Hepatocyte (in vitro differentiated cells): ENCODE data around the gene UBA5. TPM values are rescaled to one million over a fixed set of nuclear protein-coding genes. Genes with fewer than 3 reads are reported as not detected.

Experiments
- DNase-seq: peaks from one replicate; pipeline ENCODE4 v3.0.0-alpha.2; 2016; ENCODE audit warnings: low spot score
- H2AFZ ChIP-seq: fragments of 200-600 bp; sonication (generic); 2 replicates; pipeline ENCODE4 v1.6.0; 2016; ENCODE audit warnings: antibody characterized with exemption, mild to moderate bottlenecking
- H3K27ac ChIP-seq: fragments of 200-600 bp; sonication (generic); 2 replicates; pipeline ENCODE4 v1.5.1; 2016; ENCODE audit warnings: mild to moderate bottlenecking
- H3K27me3 ChIP-seq: fragments of 200-600 bp; sonication (generic); 2 replicates; pipeline ENCODE4 v1.6.1; 2016
- H3K36me3 ChIP-seq: fragments of 200-600 bp; sonication (generic); replicated peaks from 2 replicates; pipeline ENCODE4 v1.5.1; 2016; ENCODE audit warnings: low read depth; ENCODE audit not compliant: insufficient read depth
- H3K4me1 ChIP-seq: fragments of 200-600 bp; sonication (generic); 2 replicates; pipeline ENCODE4 v1.5.1; 2016; ENCODE audit warnings: mild to moderate bottlenecking, moderate library complexity; ENCODE audit not compliant: insufficient read depth
- H3K4me2 ChIP-seq: fragments of 200-600 bp; sonication (generic); 2 replicates; pipeline ENCODE4 v1.6.0; 2016
- H3K4me3 ChIP-seq: fragments of 200-600 bp; sonication (generic); 2 replicates; pipeline ENCODE4 v1.5.1; 2016; ENCODE audit warnings: mild to moderate bottlenecking
- H3K79me2 ChIP-seq: fragments of 200-600 bp; sonication (generic); 2 replicates; pipeline ENCODE4 v1.6.0; 2017; ENCODE audit warnings: mild to moderate bottlenecking
- H3K9me2 ChIP-seq: fragments of 200-600 bp; sonication (generic); replicated peaks from 2 replicates; pipeline ENCODE4 v1.6.0; 2017; ENCODE audit warnings: mild to moderate bottlenecking; ENCODE audit not compliant: insufficient read depth
- H3K9me3 ChIP-seq: fragments of 200-600 bp; sonication (generic); 2 replicates; pipeline ENCODE4 v1.5.1; 2016; ENCODE audit warnings: low read depth, mild to moderate bottlenecking
- H4K20me1 ChIP-seq: fragments of 200-600 bp; sonication (generic); 2 replicates; pipeline ENCODE4 v1.6.0; 2016; ENCODE audit warnings: mild to moderate bottlenecking; ENCODE audit not compliant: insufficient read depth, poor library complexity, severe bottlenecking
- CTCF ChIP-seq: fragments of 200-600 bp; sonication (generic); IDR thresholded peaks from 2 replicates; pipeline ENCODE4 v1.5.1; 2016; ENCODE audit warnings: antibody characterized with exemption, mild to moderate bottlenecking; ENCODE audit not compliant: poor library complexity
- EZH2 ChIP-seq: fragments of 200-600 bp; sonication (generic); IDR thresholded peaks from 2 replicates; pipeline ENCODE4 v1.6.1; 2016; ENCODE audit warnings: antibody characterized with exemption, mild to moderate bottlenecking, borderline replicate concordance
- EZH2phosphoT487 ChIP-seq: fragments of 200-600 bp; sonication (generic); IDR thresholded peaks from one replicate; pipeline ENCODE4 v1.6.1; 2018; ENCODE audit warnings: antibody characterized with exemption, mild to moderate bottlenecking, low read depth, moderate library complexity; ENCODE audit not compliant: unreplicated experiment, severe bottlenecking
- WGBS: methylation state at CpG from one replicate; pipeline ENCODE4 v1.1.6; 2016; ENCODE audit warnings: low lambda C conversion rate; ENCODE audit errors: missing lambda C conversion rate; 5-methylcytosine and 5-hydroxymethylcytosine counted together
- polyA plus RNA-seq: library from polyadenylated mRNA; unstranded; fragments of >200 nt; fragmentation: Nextera tagmentation; extraction: Ambion mirVana; gene quantifications from 2 replicates; pipeline ENCODE4 v1.2.1, GENCODE V29; 2016
- total RNA-seq: library from RNA; depleted of rRNA; stranded (reverse); fragments of >200 nt; gene quantifications from 2 replicates; pipeline ENCODE4 v1.2.3, GENCODE V29; 2014

The UBA5 gene
- total and polyA plus RNA-seq, 2 experiments from 2014 or later: 26.9 to 42.4 TPM

DNA sequence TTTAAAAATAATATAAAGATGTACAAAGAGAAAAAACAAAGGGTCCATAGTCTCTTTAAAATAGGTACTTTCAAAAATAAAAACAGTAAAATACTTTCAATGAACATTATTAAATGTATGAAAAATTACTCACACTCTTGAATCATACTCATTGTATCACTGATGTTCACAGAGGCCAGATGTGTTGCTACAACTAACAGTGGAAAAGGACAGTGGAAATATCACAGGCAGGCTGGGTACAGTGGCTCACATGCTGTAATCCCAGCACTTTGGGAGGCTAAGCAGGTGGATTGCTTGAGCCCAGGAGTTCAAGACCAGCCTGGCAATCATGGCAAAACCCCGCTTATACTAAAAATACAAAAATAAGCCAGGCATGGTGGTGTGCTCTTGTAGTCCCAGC lies 35.3 kb downstream of the UBA5 start:
- no peak overlapping the region for H3K4me2 ChIP-seq
- no peak overlapping the region for H3K27ac ChIP-seq
- WGBS: 100% methylated on average over 1 of the region's 1 CpG
- no peak for DNase-seq
- no peak overlapping the region for H2AFZ ChIP-seq
- H3K36me3 ChIP-seq: no peaks in the 10 kb centered on the region
- no peaks in the 10 kb centered on the region for H3K4me1 ChIP-seq
- no peaks in the 10 kb centered on the region for H3K27me3 ChIP-seq
- H3K9me3 ChIP-seq: no peaks in the 10 kb centered on the region
- no peaks in the 10 kb centered on the region for H4K20me1 ChIP-seq
- no peaks in the 10 kb centered on the region for H3K79me2 ChIP-seq
- no peak overlapping the region for H3K4me3 ChIP-seq
- TF ChIP-seq EZH2 (no peak), EZH2phosphoT487 (no peak), CTCF (no peak)
- H3K9me2 ChIP-seq: no peaks in the 10 kb centered on the region

DNA sequence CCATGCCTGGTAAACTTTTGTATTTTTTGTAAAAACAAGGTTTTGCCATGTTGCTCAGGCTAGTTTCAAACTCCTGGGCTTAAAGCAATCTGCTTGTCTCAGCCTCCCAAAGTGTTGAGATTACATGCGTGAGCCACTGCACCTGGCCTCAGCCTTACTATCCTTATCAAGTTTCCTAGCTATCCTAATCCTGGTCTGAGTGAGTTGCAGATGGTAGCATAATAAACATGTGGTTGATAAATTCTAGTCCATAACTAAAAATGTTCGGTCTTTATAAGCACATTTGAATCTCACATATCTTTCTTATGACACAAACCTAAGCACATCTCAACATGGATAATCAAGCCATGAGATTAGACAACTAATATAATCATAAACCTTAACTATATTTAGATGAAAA lies 43.6 kb downstream of the UBA5 start:
- TF ChIP-seq EZH2: no peak
- no peak for TF ChIP-seq EZH2phosphoT487
- no peak for TF ChIP-seq CTCF
- Histone ChIP-seq H3K27me3 (no peaks in the 10 kb centered on the region), H3K36me3 (no peaks in the 10 kb centered on the region), H4K20me1 (no peaks in the 10 kb centered on the region), H3K79me2 (no peaks in the 10 kb centered on the region), H3K4me3 (no peak overlapping the region), H3K9me2 (no peaks in the 10 kb centered on the region), H3K27ac (no peak overlapping the region), H3K4me1 (no peaks in the 10 kb centered on the region), H2AFZ (no peak overlapping the region), H3K9me3 (no peaks in the 10 kb centered on the region), H3K4me2 (no peak overlapping the region)
- 77% methylated on average over 2 of the region's 2 CpGs for WGBS
- no peak for DNase-seq

- Histone ChIP-seq H3K27me3 (no peaks in the 10 kb centered on the region), H3K36me3 (no peaks in the 10 kb centered on the region), H3K9me3 (no peaks in the 10 kb centered on the region), H3K9me2 (no peaks in the 10 kb centered on the region), H3K27ac (no peak overlapping the region), H3K79me2 (no peaks in the 10 kb centered on the region), H3K4me1 (no peaks in the 10 kb centered on the region), H2AFZ (no peak overlapping the region), H4K20me1 (no peaks in the 10 kb centered on the region), H3K4me2 (no peak overlapping the region), H3K4me3 (no peak overlapping the region)
- DNase-seq: no peak
- TF ChIP-seq EZH2 (no peak), CTCF (no peak), EZH2phosphoT487 (no peak)
- WGBS: 94% methylated on average over 5 of the region's 5 CpGs
Measured at GRCh38 chr3:132709761-132710160, 49.6 kb downstream of the UBA5 start.

DNA sequence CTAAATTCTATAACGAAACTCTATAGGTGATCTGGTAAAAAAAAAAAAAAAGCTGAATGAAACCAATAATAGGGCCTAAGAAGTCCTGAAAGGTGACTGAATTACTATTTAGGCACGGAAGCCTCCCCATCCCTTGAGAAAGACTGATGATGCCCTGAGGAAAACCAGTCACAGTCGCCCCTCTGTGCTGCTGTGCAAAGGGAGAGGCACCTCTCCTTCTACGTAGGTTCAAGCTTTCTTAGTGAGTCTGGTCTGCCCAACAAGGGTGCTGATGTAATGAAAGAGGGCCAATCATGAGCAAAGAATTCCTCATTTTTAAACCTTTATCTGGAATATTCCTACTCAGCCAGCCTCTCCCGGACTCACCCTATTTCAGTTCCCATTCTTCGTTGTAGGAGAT lies 50.2 kb downstream of the UBA5 start:
- WGBS: over 99% methylated on average over 6 of the region's 6 CpGs
- no peak for DNase-seq
- no peaks in the 10 kb centered on the region for H3K79me2 ChIP-seq

More for the DNA sequence above, 50.2 kb downstream of the UBA5 start:
- Histone ChIP-seq H3K27me3 (no peaks in the 10 kb centered on the region), H2AFZ (no peak overlapping the region), H3K4me1 (no peaks in the 10 kb centered on the region), H3K36me3 (no peaks in the 10 kb centered on the region), H3K4me3 (no peak overlapping the region), H4K20me1 (no peaks in the 10 kb centered on the region), H3K27ac (no peak overlapping the region), H3K9me3 (no peaks in the 10 kb centered on the region), H3K9me2 (no peaks in the 10 kb centered on the region), H3K4me2 (no peak overlapping the region)
- TF ChIP-seq EZH2phosphoT487: no peak
- no peak for TF ChIP-seq CTCF
- TF ChIP-seq EZH2: no peak
